HG02763 (cell line): Measurements from ENCODE around the gene MAST3.
A peak's percentile ranks its signal among the peaks of the same experiment; 100 is the strongest.

Source experiments
- ATAC-seq: cut with Tn5 transposase; IDR thresholded peaks from one replicate; pipeline ENCODE4 v1.9.1; 2021; ENCODE audit warnings: mild to moderate bottlenecking, moderate library complexity; ENCODE audit not compliant: unreplicated experiment

MAST3 gene

GRCh38 chr19:18135712-18136584 lies 38.4 kb downstream of the MAST3 start:
- no peak for ATAC-seq

- ATAC-seq = no peak
Observed at GRCh38 chr19:18137242-18137641, 39.7 kb downstream of the MAST3 start.

DNA sequence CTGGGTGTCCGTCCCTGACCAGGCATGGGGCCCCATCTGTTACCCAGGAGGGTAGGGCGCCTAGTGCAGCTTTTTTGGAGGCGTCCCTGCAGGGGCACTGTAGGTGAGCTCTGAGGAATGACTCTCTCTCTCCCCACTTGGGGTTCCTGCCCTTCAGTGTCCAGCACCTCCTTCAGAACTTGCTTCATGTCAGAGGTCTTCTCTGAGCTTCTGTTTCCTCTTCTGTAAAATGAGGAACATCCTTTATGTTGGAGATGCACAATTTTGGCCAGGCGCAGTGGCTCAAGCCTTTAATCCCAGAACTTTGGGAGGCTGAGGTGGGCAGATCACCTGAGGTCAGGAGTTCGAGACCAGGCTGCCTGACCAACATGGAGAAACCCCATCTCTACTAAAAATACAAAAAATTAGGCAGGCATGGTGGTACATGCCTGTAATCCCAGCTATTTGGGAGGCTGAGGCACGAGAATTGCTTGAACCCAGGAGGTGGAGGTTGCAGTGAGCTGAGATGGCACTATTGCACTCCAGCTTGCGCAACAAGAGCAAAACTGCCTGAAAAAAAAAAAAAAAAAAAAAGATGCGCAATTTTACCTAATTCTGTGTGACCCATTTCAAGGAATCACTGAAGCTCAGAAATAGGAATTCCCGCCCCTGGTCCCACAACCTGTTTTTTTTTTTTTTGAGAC lies 40.2 kb downstream of the MAST3 start:
- no peak for ATAC-seq

DNA sequence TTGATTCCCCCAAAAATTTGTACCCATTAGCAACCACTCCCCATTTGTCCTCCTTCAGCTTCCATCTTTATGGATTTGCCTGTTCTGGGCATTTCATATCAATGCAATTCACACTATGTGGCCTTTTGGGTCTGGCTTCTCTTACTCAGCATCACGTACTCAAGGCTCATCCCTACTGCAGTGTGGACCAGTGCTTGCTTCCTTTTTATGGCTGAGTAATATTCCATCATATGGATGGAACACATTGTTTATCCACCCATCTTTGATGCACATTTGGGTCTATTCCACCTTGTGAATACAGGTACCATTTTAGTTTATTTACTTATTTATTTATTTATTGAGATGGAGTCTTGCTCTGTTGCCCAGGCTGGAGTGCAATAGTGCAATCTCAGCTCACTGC lies 42.9 kb downstream of the MAST3 start:
- ATAC-seq = no peak

DNA sequence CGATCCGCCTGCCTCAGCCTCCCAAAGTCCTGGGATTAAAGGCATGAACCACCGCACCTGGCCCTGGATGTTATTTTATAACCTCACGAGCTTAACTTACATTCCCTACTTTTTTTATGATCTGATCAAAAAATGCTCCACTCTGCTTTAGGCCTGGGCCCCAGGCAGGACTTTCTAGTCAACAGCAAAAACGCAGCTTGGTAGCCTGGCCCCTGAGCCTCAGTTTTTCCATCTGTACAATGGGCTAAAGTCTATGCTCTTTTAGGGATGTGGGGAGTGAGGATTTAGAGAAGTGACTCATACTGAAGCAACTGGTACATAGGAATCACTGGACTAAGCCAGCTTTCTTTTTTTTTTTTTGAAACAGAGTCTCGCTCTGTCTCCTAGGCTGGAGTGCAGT lies 43.5 kb downstream of the MAST3 start:
- ATAC-seq = no peak

DNA sequence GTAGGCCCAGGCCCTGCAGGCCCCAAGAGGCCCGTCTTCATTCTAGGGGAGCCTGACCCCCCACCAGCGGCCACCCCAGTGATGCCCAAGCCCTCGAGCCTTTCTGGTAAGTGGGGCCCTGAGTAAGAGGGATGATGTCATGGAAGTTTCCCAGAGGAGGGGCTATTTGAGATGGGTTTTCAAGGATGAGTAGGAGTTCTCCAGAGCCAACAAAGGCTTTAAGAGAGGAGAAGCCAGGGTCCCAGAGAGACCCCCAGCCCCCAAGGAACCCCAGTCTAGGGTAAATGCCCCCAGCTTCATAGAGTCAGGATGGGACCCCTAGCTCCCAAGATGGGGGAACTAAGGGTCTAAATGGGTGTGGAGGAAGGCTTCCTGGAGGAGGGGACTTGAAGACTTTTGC lies 46.3 kb downstream of the MAST3 start:
- ATAC-seq = no peak

GRCh38 chr19:18144361-18144760 lies 46.8 kb downstream of the MAST3 start:
- no peak for ATAC-seq

DNA sequence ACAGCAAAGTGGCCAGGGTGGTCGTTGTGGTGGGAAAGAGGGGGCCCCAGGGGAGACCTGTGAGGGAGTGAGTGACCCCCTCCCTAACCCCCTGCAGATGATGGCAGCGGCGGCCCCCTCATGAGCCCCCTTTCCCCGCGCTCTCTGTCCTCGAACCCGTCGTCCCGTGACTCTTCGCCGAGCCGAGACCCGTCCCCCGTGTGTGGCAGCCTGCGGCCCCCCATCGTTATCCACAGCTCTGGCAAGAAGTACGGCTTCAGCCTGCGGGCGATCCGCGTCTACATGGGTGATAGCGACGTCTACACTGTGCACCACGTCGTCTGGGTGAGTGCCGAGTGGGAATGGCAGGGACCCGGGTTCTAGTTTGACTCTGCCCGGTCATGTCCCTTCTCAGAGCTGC lies 47.3 kb downstream of the MAST3 start:
- ATAC-seq = no peak

- ATAC-seq = no peak
Observed at GRCh38 chr19:18145391-18145999, 47.9 kb downstream of the MAST3 start.

DNA sequence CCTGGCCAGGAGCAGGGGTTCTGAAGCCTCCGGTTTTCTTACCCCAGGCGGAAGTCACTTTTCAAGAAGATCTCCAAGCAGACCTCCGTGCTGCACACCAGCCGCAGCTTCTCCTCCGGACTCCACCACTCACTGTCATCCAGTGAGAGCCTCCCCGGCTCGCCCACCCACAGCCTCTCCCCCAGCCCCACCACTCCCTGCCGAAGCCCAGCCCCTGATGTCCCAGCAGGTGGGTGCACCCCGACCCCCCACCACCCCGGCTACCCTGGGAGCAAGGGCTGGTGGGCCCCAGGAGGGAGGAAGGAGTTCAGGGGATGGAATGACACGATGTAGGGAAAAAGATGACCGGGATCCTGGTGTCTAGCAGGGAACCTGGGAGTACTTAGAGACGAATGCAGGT lies 49.8 kb downstream of the MAST3 start:
- ATAC-seq = no peak

DNA sequence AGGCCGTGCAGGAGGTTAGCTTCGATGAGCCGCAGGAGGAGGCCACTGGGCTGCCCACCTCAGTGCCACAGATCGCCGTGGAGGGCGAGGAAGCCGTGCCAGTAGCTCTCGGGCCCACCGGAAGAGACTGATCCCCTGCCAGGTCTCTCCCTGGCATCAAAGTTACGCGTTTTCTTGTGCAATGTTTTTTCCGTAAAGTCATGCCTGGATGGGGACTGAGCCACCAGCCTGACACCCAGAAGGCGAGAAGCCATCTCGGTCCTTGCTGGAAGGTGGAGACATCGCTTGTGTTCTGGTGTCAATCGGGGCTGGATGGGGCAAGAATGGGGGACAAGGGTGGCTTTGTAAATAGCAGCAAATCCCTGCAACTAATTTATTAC lies 52.0 kb downstream of the MAST3 start:
- no peak for ATAC-seq

GRCh38 chr19:18150776-18151624 lies 53.4 kb downstream of the MAST3 start:
- ATAC-seq = no peak

DNA sequence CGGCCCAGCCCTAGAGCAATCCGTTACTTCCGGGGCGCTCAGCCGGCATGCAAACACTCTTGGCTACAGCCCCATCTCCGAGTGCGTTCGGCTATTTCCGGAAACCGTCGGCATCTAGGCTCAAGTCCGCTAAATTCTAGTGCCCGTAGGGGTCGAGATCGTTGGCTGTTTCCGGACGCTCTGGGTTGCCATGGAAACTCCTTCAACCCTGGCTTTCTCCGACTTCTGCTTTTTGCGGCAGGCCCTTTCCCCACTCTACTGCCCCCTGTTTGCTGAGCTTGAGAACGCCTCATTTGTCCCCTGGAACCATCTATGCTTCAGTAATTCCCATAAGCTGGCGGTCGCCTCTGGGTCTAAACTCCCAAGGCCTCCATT lies 54.9 kb downstream of the MAST3 start:
- ATAC-seq = peak; percentile 66

GRCh38 chr19:18152817-18153555 lies 55.4 kb downstream of the MAST3 start, which contains the start of gene PIK3R2:
Gene PIK3R2 (plus strand): TSS chr19:18153163. CDS start chr19:18155880, 2,717 bp downstream.
- ATAC-seq = peak; percentile 73

- no peak for ATAC-seq
Observed at GRCh38 chr19:18153556-18154134, 56.1 kb downstream of the MAST3 start.

GRCh38 chr19:18155095-18156087 lies 57.8 kb downstream of the MAST3 start:
- no peak for ATAC-seq

GRCh38 chr19:18156268-18156667 lies 58.7 kb downstream of the MAST3 start:
- no peak for ATAC-seq

DNA sequence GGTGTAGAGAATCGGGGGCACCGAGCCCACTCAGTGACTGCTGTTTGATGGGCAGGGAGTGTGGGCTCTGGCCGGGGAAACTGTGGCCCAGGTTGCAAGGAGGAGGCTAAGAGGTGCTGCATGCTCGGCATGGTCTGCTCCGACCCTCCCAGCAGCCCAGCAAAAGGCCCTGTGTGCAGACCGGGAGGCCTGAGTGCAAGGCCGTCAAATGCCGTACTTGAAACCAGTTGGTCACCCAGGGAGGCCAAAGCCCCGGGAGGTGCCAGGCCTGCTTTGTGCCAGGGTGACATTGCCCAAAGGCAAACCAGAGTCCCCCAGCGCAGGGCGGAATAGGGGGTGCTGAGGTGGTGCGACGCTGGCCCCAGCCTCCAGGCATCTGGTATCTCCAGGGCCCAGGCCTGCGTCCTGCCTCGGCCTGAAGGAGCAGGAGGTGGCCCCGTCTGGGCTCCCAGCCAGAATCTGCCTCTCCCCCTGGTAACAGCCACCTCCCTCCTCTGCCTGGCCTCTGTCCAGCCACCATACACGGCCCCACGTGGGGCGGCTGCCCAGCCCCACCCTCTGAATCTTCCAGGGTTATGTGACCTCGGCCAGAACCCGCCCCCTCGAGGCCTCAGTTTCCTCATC lies 59.4 kb downstream of the MAST3 start:
- ATAC-seq = no peak
